ENCODE data around the gene CACNB1. TPM values are rescaled to one million over a fixed set of nuclear protein-coding genes. Genes with fewer than 3 reads are reported as not detected.
A peak's percentile ranks its signal among the peaks of the same experiment; 100 is the strongest.
"Not testable (repeated sequence)": the region's sequence is repeated elsewhere in the genome, so short reads cannot be mapped to it uniquely, and the experiment has no call there.

The CACNB1 gene
- total and polyA plus RNA-seq, 4 donors, result 15.5 to 57.5 (median 31.2) TPM

DNA sequence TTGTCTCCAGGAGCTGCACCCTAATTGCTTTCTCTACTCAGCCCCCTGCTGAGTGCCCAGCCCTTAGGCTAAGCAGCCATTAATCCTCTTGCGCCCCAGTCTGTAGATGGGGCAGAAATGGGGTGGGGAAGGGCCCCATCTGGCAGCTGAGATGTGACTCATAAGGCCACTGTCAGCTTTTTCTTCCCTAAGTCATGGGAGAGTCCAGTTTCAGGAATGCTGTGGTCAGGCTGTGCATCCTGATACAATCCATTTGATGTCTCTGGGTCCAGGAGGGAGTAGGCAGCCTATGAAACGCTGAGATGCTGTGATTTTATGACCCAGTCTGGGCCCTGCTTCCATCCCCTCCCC, 58.3 kb downstream of the CACNB1 start:
- H3K9me3 ChIP-seq (ENCODE audit: control insufficient read depth, insufficient read depth, low read length), result no peaks in the 10 kb centered on the region
- H3K4me3 ChIP-seq (ENCODE audit: low read depth, low read length), result no peak overlapping the region
- H3K36me3 ChIP-seq (ENCODE audit: control insufficient read depth, insufficient read depth, low read length), result no peaks in the 10 kb centered on the region
- peaks cover 10% of the 10 kb centered on the region for H3K4me1 ChIP-seq (ENCODE audit: control insufficient read depth, insufficient read depth, low read length)
- WGBS (ENCODE audit: insufficient coverage), result no CpG with 5 or more reads among the region's 2 CpGs
- H3K27me3 ChIP-seq (ENCODE audit: control insufficient read depth, insufficient read depth, low read length), result no peaks in the 10 kb centered on the region
- H3K27ac ChIP-seq (ENCODE audit: low read depth, low read length), result no peak overlapping the region
- DNase-seq (ENCODE audit: low read depth in 4 of 6, low spot score in 6 of 6), result no peak

DNA sequence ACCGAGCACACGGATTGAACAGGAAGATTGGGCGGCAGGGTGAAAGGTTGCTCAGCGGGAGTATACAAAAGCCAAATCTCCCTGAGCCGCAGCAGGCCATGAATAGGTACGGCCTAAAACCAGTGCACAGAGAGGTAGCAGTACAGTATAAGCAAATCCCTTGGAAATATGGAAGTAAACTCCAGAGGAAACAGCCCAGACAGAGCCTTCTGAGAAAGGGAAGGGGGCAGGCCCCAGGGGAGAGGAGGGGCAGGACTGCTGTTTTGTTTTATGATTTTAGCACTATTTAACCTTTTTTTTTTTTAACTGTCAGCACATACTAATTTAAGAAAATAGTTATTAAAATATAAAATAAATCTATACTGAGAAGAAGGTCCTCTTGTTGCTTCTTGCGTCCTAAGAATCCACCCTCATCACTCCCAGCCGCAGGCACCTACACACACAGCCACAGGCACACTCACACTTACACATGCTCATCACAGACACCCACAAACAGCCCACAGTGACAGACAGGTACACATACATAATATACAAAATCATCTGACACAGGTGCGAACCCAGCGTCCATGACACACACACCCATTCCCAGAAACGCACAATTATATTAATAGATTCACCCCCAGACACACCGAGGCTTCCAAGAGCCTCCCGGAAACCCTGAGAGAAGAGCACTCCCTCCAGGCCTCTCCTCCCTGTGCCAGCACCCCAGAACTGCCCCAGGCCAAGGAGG, 58.9 kb downstream of the CACNB1 start:
- DNase-seq (ENCODE audit: low read depth in 4 of 6, low spot score in 6 of 6), result no peak
- WGBS (ENCODE audit: insufficient coverage), result 88% methylated on average over 13 of the region's 13 CpGs
- H3K27ac ChIP-seq (ENCODE audit: low read depth, low read length), result no peak overlapping the region
- no peaks in the 10 kb centered on the region for H3K9me3 ChIP-seq (ENCODE audit: control insufficient read depth, insufficient read depth, low read length)
- no peaks in the 10 kb centered on the region for H3K27me3 ChIP-seq (ENCODE audit: control insufficient read depth, insufficient read depth, low read length)
- no peaks in the 10 kb centered on the region for H3K36me3 ChIP-seq (ENCODE audit: control insufficient read depth, insufficient read depth, low read length)
- no peak overlapping the region for H3K4me3 ChIP-seq (ENCODE audit: low read depth, low read length)
- peaks cover 5% of the 10 kb centered on the region for H3K4me1 ChIP-seq (ENCODE audit: control insufficient read depth, insufficient read depth, low read length)

DNA sequence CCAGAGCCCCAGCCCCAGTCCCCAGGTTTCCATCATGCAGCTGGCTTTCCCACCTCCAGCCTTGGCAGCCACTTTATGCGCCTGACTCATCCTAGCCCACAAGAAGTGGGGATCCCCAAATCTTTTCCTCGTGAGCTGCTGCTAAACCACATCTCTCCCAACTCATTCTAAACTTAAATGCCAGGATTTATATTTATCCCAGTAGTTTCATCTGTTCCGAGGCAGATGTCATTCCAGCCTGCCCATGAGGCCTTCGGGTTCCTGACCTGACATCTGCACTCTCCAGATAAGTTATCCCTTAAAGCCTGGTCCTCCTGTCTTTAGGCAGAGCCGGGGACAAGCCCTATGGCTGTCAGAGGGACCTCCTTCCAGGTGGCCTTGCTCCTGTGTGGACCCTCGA, 62.6 kb downstream of the CACNB1 start:
- H3K4me3 ChIP-seq (ENCODE audit: low read depth, low read length), result no peak overlapping the region
- no peaks in the 10 kb centered on the region for H3K9me3 ChIP-seq (ENCODE audit: control insufficient read depth, insufficient read depth, low read length)
- 94% methylated on average over 6 of the region's 6 CpGs for WGBS (ENCODE audit: insufficient coverage)
- H3K36me3 ChIP-seq (ENCODE audit: control insufficient read depth, insufficient read depth, low read length), result no peaks in the 10 kb centered on the region
- no peak for DNase-seq (ENCODE audit: low read depth in 4 of 6, low spot score in 6 of 6)
- H3K27ac ChIP-seq (ENCODE audit: low read depth, low read length), result no peak overlapping the region
- H3K27me3 ChIP-seq (ENCODE audit: control insufficient read depth, insufficient read depth, low read length), result no peaks in the 10 kb centered on the region
- H3K4me1 ChIP-seq (ENCODE audit: control insufficient read depth, insufficient read depth, low read length), result no peaks in the 10 kb centered on the region

DNA sequence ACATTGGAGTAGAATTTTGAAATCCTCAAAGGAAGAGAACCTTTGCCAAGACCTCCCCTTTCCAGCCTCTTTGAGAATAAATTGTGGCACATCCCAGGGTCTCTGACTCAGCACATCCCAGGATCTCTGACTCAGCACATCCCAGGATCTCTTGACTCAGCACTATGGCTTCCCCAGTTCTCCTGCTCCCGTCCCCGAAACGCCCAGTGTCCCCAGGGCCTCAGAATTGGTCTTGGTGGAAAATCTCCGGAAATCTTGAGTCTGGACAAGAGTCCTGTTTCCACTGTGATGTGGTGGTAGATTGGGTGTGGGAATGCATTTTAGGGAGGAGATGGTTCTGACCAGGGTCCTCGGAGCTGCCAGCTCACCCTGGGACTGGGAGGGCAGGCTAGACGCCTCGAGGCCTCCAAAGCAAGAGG, 65.3 kb downstream of the CACNB1 start:
- Histone ChIP-seq H3K4me3 (ENCODE audit: low read depth, low read length) (no peak overlapping the region), H3K27me3 (ENCODE audit: control insufficient read depth, insufficient read depth, low read length) (no peaks in the 10 kb centered on the region), H3K27ac (ENCODE audit: low read depth, low read length) (no peak overlapping the region), H3K36me3 (ENCODE audit: control insufficient read depth, insufficient read depth, low read length) (no peaks in the 10 kb centered on the region), H3K4me1 (ENCODE audit: control insufficient read depth, insufficient read depth, low read length) (no peaks in the 10 kb centered on the region), H3K9me3 (ENCODE audit: control insufficient read depth, insufficient read depth, low read length) (no peaks in the 10 kb centered on the region)
- 80% methylated on average over 6 of the region's 7 CpGs for WGBS (ENCODE audit: insufficient coverage)
- DNase-seq (ENCODE audit: low read depth in 4 of 6, low spot score in 6 of 6), result no peak

DNA sequence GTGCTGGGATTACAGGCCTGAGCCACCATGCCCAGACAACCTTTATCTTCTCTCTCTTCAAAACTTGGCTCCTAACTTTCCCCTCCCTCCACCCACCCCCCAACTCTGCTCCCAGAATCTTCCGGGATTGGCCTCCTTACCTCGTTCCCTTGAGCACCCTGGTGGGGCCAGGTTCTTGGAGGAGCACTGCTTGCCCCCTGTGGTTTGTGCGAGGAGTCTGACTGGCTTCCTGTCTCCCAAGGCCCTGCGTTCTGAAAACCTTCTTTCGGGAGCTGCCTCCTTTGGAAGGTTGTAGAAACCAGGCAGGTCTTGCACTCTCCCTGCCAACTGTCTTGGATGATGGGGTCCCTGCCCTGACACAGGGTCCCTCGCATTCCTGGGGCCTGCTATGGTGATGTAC, 65.9 kb downstream of the CACNB1 start:
- no peak for DNase-seq (ENCODE audit: low read depth in 4 of 6, low spot score in 6 of 6)
- Histone ChIP-seq H3K4me3 (ENCODE audit: low read depth, low read length) (no peak overlapping the region), H3K36me3 (ENCODE audit: control insufficient read depth, insufficient read depth, low read length) (no peaks in the 10 kb centered on the region), H3K27me3 (ENCODE audit: control insufficient read depth, insufficient read depth, low read length) (no peaks in the 10 kb centered on the region), H3K4me1 (ENCODE audit: control insufficient read depth, insufficient read depth, low read length) (no peaks in the 10 kb centered on the region), H3K9me3 (ENCODE audit: control insufficient read depth, insufficient read depth, low read length) (no peaks in the 10 kb centered on the region), H3K27ac (ENCODE audit: low read depth, low read length) (no peak overlapping the region)
- whole genome bisulfite sequencing (ENCODE audit: insufficient coverage), result 54% methylated on average over 5 of the region's 6 CpGs

DNA sequence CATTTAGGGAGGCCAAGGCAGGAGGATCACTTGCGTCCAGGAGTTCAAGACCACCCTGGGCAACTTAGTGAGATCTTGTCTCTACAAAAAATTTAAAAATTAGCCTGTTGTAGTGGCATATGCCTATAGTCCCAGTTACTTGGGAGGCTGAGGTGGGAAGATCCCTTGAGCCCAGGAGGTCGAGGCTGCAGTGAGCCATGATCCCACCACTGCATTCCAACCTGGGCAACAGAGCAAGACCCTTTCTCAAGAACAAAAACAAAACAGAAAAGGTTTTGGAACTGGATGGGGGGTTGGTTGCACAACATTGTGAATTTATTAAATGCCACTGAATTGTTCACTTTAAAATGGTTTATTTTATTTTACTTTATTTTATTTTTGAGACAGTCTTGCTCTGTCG, 67.3 kb downstream of the CACNB1 start:
- DNase-seq (ENCODE audit: low read depth in 4 of 6, low spot score in 6 of 6), result no peak
- no peak overlapping the region for H3K4me3 ChIP-seq (ENCODE audit: low read depth, low read length)
- H3K4me1 ChIP-seq (ENCODE audit: control insufficient read depth, insufficient read depth, low read length), result no peaks in the 10 kb centered on the region
- WGBS (ENCODE audit: insufficient coverage), result 100% methylated on average over 2 of the region's 3 CpGs
- H3K27ac ChIP-seq (ENCODE audit: low read depth, low read length), result no peak overlapping the region
- H3K9me3 ChIP-seq (ENCODE audit: control insufficient read depth, insufficient read depth, low read length), result no peaks in the 10 kb centered on the region
- H3K27me3 ChIP-seq (ENCODE audit: control insufficient read depth, insufficient read depth, low read length), result no peaks in the 10 kb centered on the region
- no peaks in the 10 kb centered on the region for H3K36me3 ChIP-seq (ENCODE audit: control insufficient read depth, insufficient read depth, low read length)

DNA sequence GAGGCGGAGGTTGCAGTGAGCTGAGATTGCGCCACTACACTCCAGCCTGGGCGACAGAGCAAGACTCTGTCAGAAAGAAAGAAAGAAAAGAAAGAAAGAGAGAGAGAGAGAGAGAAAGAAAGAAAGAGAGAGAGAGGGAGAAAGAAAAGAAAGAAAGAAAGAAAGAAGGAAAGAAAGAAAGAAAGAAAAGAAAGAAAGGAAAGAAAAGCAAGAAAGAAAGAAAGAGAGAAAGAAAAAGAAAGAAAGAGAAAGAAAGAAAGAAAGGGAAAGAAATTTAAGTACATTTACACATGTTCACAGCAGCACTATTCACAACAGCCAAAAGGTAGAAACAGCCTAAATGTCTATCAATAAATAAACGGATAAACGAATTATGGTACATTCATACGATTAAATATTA, 67.9 kb downstream of the CACNB1 start:
- H3K36me3 ChIP-seq (ENCODE audit: control insufficient read depth, insufficient read depth, low read length); H3K4me1 ChIP-seq (ENCODE audit: control insufficient read depth, insufficient read depth, low read length); H3K27ac ChIP-seq (ENCODE audit: low read depth, low read length); H3K9me3 ChIP-seq (ENCODE audit: control insufficient read depth, insufficient read depth, low read length); DNase-seq (ENCODE audit: low read depth in 4 of 6, low spot score in 6 of 6); H3K27me3 ChIP-seq (ENCODE audit: control insufficient read depth, insufficient read depth, low read length); H3K4me3 ChIP-seq (ENCODE audit: low read depth, low read length): not testable (repeated sequence)
- WGBS (ENCODE audit: insufficient coverage), result 97% methylated on average over 3 of the region's 6 CpGs

DNA sequence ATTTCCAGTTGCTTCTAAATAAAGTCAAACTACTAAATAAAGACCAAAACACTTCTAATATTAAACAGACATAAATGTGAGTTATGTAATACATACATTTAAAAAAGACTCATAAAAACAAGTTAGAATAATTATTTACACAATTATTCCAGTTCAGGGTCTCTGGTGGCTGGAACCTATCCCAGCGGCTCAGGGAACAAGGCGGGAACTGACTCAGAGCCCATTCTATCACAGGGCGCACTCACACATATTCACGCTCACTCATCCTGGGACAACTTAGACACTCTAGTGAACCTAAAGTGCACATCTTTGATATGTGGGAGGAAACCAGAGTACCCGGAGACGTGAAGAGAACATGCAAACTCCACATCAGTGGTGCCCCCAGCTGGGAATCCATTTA, 71.0 kb downstream of the CACNB1 start:
- no peaks in the 10 kb centered on the region for H3K36me3 ChIP-seq (ENCODE audit: control insufficient read depth, insufficient read depth, low read length)
- H3K27ac ChIP-seq (ENCODE audit: low read depth, low read length), result no peak overlapping the region
- no peak for DNase-seq (ENCODE audit: low read depth in 4 of 6, low spot score in 6 of 6)
- no peaks in the 10 kb centered on the region for H3K27me3 ChIP-seq (ENCODE audit: control insufficient read depth, insufficient read depth, low read length)
- H3K4me1 ChIP-seq (ENCODE audit: control insufficient read depth, insufficient read depth, low read length), result peaks cover 4% of the 10 kb centered on the region
- H3K4me3 ChIP-seq (ENCODE audit: low read depth, low read length), result no peak overlapping the region
- H3K9me3 ChIP-seq (ENCODE audit: control insufficient read depth, insufficient read depth, low read length), result no peaks in the 10 kb centered on the region
- 88% methylated on average over 2 of the region's 6 CpGs for WGBS (ENCODE audit: insufficient coverage)

DNA sequence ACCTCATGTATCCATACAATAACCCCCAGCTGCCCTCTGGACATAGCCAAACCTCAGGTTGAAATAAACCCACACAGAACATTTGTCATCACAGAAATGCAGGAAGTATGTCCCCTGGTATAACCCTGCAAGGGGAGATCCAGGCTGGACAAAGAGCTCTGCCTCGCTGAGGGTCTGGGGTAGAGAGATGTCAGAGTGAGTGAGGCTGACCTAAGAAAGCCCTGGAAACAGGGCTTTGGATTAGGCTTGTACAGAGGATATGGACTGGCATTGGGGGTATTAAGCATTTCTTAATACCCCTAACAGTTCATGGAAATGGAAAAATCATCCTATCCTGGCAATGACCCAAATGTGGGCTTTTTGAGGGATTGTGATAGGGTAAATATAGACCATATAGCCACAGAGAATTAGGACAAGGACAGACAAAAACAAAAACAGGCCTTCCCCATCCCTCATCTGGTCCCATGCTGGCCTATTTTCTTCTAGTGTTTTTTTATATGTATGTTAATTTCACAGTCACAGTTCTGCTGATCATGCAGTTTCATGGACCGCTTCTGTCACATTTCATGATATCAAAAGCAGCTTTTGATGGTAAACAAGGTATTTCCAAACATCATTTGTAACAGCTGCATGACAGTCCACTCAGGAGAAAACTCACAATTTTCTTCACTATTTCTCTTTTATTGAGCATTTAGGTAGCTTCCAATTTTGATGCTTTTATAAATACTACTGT, 72.2 kb downstream of the CACNB1 start:
- DNase-seq (ENCODE audit: low read depth in 4 of 6, low spot score in 6 of 6), result no peak
- no peaks in the 10 kb centered on the region for H3K36me3 ChIP-seq (ENCODE audit: control insufficient read depth, insufficient read depth, low read length)
- H3K4me3 ChIP-seq (ENCODE audit: low read depth, low read length), result no peak overlapping the region
- H3K9me3 ChIP-seq (ENCODE audit: control insufficient read depth, insufficient read depth, low read length), result no peaks in the 10 kb centered on the region
- H3K4me1 ChIP-seq (ENCODE audit: control insufficient read depth, insufficient read depth, low read length), result peaks cover 4% of the 10 kb centered on the region
- no peak overlapping the region for H3K27ac ChIP-seq (ENCODE audit: low read depth, low read length)
- WGBS (ENCODE audit: insufficient coverage), result no CpG with 5 or more reads among the region's 2 CpGs
- no peaks in the 10 kb centered on the region for H3K27me3 ChIP-seq (ENCODE audit: control insufficient read depth, insufficient read depth, low read length)

DNA sequence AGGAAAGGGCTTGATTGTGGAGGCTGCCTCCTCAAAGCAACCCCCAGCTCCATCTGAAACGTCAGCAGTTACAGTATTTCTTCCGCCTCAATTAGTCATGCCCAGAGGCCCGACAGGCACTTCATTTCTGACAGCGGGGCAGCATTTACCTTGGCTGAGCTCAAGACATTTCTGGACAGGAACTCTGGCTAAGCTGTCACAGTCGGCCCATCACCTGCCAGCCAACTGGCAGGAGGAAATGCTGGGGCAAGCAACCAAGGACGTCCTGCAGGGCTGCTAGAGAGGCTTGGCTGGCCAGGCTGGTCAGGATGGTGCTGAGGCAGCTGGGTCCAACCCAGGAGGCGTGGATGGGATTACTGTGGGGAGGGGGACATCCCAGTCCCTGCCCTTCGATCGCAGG, 73.8 kb downstream of the CACNB1 start:
- no peak overlapping the region for H3K27ac ChIP-seq (ENCODE audit: low read depth, low read length)
- H3K36me3 ChIP-seq (ENCODE audit: control insufficient read depth, insufficient read depth, low read length), result no peaks in the 10 kb centered on the region
- peak in 3 of 6 donors; percentile 11 to 63 (median 32) for DNase-seq (ENCODE audit: low read depth in 4 of 6, low spot score in 6 of 6)
- peaks cover 4% of the 10 kb centered on the region for H3K4me1 ChIP-seq (ENCODE audit: control insufficient read depth, insufficient read depth, low read length)
- no peaks in the 10 kb centered on the region for H3K27me3 ChIP-seq (ENCODE audit: control insufficient read depth, insufficient read depth, low read length)
- no peaks in the 10 kb centered on the region for H3K9me3 ChIP-seq (ENCODE audit: control insufficient read depth, insufficient read depth, low read length)
- H3K4me3 ChIP-seq (ENCODE audit: low read depth, low read length), result no peak overlapping the region
- WGBS (ENCODE audit: insufficient coverage), result 38% methylated on average over 7 of the region's 9 CpGs

All from spinal cord (tissue), 10 donors.